Kasumi-1 (cell line): ENCODE measurements around the gene CHST6.
A peak's percentile ranks its signal among the peaks of the same experiment; 100 is the strongest.
"Not testable (repeated sequence)": the region's sequence is repeated elsewhere in the genome, so short reads cannot be mapped to it uniquely, and the experiment has no call there.

Experiments
- DNase-seq, 2 experiments: peaks; one replicate each; lab custom pipeline; 2025; lab: John Stamatoyannopoulos, UW

CHST6 gene

DNA sequence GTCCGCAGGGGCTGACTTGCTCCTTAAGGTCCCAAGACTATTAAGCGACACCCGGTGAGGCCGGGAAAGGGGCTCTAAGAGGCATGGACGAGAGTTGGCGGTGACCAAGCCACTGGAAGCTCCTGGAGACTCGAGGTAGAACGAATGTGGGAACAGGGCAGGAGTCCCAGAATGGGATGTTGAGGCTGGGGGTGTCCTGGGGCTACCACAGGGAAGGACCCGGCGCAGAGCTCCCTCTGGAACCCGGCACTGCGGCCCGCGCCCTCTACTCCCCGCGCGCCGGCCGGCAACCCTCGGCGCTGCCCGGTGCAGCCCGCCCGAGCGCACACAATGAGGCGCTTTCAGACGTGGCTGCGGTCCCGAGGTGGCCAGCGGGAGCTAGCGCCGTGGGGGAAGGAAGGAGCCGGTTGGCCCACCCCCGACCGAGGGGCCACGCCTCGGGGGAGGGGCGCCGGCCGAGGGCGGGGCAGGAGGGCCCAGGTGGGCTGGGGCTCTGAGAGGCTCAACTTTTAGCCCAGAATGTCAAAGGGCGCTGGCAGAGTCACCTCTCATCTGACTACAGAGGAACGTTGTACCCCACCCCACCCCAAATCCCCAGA lies at the start of gene CHST6:
TSS of gene CHST6 (minus strand) at position 366 of the 599 bp plus-strand sequence. CDS start 15,613 bp downstream, outside the sequence.
- no peak for DNase-seq

DNA sequence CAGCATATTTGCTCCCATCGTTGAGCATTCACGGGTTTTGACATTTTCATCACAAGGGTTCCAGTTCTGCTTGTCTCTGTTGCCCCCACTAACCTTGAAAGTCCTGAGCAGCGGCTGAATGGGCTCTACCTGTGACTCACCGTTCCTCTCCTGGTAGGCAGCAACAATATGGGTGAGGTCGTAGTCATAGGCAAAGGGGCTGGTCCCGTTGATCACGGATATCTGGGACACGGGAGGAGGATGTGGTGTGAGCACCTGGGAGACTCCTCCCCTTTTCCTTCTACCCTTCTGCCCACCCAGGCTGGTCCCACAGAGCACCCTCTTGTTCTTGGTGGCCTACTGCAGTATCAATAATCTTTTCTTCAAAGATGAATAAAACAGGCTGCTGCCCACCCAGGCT lies 47.2 kb upstream of the CHST6 start:
- not testable (repeated sequence) for DNase-seq

DNA sequence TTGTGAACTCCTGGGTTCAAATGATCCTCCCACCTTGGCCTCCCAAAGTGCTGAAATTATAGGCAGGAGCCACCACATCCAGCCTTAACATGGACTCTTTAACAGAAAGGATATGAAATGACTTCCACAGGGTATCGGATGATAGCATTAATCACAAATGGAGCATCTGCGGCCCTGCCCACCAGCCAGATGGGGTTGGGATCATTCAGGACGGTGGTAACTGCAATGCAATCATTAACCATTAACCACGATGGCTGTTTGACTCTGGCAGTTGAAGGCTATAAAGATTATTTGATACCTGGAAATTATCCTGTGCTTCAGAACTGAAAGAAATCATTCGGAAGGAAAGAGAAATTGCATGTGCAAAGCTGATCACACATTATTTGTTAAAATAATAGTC lies 46.0 kb upstream of the CHST6 start:
- no peak for DNase-seq

GRCh38 chr16:75538882-75539565 lies 43.8 kb upstream of the CHST6 start:
- DNase-seq: not testable (repeated sequence)

- DNase-seq: no peak
Measured at GRCh38 chr16:75537776-75538175, 42.5 kb upstream of the CHST6 start.

- no peak for DNase-seq
Measured at GRCh38 chr16:75535901-75536300, 40.7 kb upstream of the CHST6 start, which contains the start of gene CHST5. Gene CHST5 (minus strand): TSS chr16:75536108. CDS start chr16:75530384, 5,724 bp downstream.

DNA sequence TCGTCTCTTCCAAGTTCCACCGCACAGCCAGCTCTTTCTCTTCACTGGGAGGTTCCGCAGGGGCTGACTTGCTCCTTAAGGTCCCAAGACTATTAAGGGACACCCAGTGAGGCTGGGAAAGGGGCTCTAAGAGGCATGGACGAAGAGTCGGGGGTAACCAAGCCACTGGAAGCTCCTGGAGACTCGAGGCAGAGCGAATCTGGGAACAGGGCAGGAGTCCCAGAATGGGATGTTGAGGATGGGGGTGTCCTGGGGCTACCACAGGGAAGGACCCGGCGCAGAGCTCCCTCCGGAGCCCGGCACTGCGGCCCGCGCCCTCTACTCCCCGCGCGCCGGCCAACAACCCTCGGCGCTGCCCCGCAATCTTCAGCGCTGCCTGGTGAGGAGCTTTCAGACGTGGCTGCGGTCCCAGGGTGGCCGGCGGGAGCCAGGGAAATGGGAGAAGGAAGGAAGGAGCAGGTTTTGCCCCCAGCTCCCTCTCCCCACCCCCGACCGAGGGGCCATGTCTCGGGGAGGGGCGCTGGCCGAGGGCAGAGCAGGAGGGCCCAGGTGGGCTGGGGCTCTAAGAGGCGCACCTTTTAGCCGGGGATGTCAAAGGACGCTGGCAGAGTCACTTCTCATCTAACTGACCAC lies 40.1 kb upstream of the CHST6 start:
- DNase-seq: no peak

DNA sequence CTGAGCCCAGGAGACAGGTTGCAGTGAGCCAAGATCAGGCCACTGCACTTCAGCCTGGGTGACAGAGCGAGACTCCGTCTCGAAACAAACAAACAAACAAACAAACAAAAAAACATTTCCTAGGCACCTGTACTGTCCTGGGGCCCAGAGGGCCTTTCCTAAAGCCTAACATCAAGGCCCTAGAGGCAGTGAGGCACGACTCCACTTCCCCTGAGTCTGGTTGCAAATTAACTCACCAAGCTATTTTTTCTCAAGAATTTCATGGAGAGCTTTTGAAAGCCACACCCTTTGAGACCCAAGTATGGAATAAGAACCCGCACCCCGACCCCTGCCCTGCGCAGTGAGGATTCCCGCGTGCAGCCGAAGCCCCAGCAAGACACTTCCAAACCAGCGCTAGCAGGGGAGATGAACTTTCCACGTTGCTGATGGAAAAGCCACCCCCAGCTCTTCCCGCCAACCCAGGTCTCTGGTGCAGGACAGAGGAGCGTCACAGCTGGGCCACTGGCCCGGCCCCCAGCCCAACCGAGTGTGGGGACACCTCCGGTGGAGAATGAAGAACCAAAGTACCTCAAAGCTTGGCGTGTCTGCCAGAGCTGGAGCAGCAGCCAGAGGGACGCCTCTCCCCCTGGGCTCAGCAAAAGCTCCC lies 39.4 kb upstream of the CHST6 start:
- no peak for DNase-seq

GRCh38 chr16:75532791-75533190 lies 37.5 kb upstream of the CHST6 start:
- DNase-seq: no peak

- DNase-seq: no peak
Measured at GRCh38 chr16:75532142-75532765, 37.0 kb upstream of the CHST6 start.

GRCh38 chr16:75529959-75530358 lies 34.7 kb upstream of the CHST6 start:
- no peak for DNase-seq

GRCh38 chr16:75529056-75529905 lies 34.0 kb upstream of the CHST6 start:
- DNase-seq: no peak

GRCh38 chr16:75527825-75528299 lies 32.6 kb upstream of the CHST6 start:
- no peak for DNase-seq

- DNase-seq: no peak
Measured at GRCh38 chr16:75526032-75526790, 31.0 kb upstream of the CHST6 start.

DNA sequence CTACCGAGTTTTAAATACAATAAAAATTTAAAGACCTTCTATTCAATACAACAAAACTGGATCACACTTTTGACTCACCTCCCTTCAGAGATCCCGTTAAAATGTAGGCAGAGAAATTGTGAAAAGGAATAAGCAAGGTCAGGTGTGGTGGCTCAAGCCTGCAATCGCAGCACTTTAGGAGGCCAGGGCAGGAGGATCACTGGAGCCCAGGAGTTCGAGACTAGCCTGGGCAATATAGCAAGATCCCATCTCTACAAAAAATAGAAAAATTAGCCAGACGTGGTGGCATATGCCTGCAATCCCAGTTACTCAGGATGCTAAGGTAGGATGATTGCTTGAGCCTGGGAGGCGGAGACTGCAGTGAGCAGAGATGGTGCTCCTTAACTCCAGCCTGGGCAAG lies 23.9 kb upstream of the CHST6 start:
- no peak for DNase-seq

DNA sequence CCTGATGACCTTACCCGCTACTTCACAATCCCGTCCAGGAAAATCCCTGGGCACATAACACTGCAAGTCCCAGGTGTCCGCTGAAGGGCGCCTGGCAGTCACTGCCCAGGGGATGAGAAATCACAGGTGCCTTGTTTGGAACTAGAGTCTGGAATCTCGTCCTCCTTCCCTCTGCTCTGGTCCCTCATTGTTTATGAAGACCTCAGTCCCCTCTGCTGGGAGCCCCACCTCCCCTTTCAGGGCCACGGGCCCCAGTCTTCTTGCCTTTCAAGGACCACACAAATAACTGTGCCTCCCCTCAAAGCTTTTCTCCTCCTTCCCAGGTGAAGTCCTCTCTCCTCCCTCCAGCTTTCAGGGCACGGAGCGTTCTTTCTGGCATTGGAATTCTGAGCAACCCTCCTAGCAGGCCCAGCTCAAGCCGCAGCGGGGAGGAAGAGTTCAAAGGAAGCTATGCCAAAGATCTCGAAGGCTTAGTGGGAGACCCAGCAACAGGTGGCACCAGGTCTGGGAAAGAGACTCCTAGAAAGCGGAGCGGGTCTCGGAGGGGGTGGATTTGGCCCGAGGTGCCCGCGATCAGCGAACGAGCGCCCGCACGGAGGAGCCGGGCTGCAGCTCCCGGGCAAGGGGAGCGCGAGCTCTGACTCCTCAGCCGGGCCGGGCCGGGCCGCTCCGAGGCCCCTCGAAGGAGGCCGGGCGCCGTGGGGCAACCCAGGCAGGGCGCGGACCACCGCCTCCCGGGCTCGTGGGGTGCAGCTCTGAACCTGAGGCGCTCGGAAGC lies 21.1 kb upstream of the CHST6 start:
- peak in 1 of 2 experiments; percentile 29 for DNase-seq

DNA sequence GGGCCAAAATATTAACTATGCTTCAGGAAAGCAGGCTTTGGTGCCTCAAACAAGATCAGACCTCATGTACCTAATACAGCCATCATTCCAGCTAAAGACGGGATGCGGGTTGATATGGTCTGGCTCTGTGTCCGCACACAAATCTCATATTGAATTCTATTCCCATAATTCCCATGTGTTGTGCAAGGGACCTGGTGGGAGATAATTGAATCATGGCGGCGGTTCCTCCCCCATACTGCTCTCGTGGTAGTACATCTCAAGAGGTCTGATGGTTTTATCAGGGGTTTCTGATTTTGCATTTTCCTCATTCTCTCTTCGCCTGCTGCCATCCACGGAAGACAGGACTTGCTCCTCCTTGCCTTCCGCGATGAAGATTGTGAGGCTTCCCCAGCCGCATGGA lies 19.1 kb upstream of the CHST6 start:
- DNase-seq: no peak

- DNase-seq: peak; percentile 23 to 34
Measured at GRCh38 chr16:75506574-75506973, 11.3 kb upstream of the CHST6 start.

DNA sequence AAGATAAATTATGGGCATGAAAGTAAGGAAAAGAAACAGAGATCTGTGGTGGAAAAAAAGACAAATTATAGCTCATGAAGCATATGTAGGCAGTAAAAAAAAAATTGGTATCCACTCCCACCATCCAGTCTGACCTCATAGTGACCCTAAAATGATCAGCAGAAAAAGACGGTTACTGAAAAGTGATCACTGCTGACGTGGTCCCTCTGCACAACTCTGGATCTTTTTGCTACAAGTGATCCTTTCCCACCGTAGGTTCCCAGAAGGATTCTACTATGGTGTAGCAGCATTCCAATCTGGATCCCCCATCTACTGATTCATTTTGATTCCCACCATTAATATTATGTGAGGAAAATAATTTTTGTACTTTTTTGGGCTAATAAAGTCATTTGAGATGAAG lies 10.9 kb upstream of the CHST6 start:
- DNase-seq: no peak

GRCh38 chr16:75503801-75504200 lies 8.6 kb upstream of the CHST6 start:
- DNase-seq: no peak
